ENCODE measurements around the gene C6orf52. TPM values are rescaled to one million over a fixed set of nuclear protein-coding genes. Genes with fewer than 3 reads are reported as not detected.

Gene C6orf52
- not detected in 2 replicates for total RNA-seq

DNA sequence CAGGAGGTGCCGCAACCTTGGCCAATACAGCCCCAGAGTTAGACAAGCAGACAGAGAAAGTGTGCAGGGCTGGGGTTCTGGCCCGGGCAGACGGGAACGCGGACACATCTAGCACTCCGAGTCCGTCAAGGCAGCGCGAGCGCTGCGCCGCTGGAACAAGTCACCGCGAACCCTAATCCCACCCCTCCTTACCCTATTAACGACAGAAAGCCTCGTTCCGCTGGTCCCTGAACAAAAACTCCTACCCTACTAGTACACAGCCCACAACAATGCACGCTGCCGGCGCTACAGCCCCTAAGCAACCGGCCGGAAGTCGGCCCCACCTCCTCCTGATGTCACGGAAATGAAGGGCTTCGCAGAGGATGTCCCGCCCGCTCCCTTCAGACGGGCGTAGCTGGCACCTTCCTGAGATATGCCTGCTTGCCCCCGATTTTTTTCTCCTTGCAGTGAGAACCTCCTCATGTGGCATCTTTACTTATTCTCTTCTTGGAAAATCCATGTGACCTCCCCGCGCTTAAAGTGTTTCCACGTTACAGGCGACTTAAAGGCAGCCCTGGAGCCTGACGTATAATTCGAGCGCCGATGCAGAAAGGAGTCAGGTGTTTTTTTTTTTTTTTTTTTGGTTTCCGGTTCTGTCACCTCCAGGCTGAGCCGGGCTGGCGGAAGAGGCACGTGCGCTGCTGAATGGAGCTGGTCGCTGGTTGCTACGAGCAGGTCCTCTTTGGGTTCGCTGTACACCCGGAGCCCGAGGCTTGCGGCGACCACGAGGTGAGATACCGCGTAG is at the start of gene C6orf52, which contains the start of gene PAK1IP1:
Gene C6orf52 (minus strand): TSS at position 315 of the 784 bp plus-strand sequence. CDS start 7,066 bp downstream, outside the sequence.
Gene PAK1IP1 (plus strand): TSS at position 671 of the 784 bp plus-strand sequence. CDS start 14 bp downstream, at position 685.

DNA sequence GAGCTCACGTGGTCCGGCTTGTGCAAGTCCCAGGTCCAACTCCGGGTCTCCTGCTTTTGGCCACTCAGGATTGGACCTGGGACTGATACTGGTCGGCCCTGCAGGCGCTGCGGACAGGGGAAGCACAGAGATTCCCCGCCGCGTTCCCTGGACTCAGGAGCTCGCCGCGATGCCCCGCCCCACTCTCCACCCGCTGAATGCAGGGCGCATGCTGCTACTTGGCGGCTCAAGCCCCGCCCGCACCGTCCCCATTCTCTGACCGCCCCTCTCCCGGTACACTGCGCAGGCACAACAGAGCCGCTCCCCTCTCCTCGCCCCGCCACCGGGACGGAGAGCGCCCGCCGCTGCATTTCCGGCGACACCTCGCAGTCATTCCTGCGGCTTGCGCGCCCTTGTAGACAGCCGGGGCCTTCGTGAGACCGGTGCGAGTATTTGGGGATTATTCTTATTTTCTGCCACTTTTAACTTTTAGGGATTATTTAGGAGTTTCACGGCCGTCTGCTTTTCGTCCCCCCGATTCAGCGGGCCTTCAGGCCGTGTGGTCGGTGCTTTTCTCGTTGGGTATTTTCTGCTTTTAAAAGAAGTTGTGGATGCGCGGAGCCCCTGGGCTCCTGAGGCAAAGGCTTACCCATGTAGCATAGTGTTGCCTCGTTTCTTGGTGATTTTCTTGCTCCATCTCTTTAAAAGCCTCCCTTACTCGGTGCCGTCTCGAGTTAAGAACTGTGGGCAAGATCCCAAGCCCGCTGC is 28.6 kb upstream of the C6orf52 start, which contains the start of gene TMEM14C:
Gene TMEM14C (plus strand): TSS at position 251 of the 747 bp plus-strand sequence. CDS start 1,544 bp downstream, outside the sequence.

Small RNA genes within 50 kb of the gene (small RNA-seq; reads per million reads assigned to genes)
- not detected for gene RF00019

Other genes with a start within 250 kb of the C6orf52 start
- 14.5 and 19.8 TPM in 2 replicates for gene GCNT2, start 173.3 kb downstream of the C6orf52 start, total RNA-seq
- 33.7 and 35.6 TPM in 2 replicates for gene PAK1IP1, start 356 bp upstream of the C6orf52 start, total RNA-seq
- gene TMEM14C, start 28.5 kb upstream of the C6orf52 start, total RNA-seq, result 78.7 and 107 TPM in 2 replicates
- gene TMEM14B, start 53.2 kb upstream of the C6orf52 start, total RNA-seq, result 64.9 and 71.0 TPM in 2 replicates
- gene MAK, start 143.9 kb upstream of the C6orf52 start, total RNA-seq, result 0.07 TPM in 1 of 2 replicates, not detected in the other
- gene GCM2, start 187.4 kb upstream of the C6orf52 start, total RNA-seq, result not detected in 2 replicates
- not detected in 2 replicates for gene SYCP2L, start 192.4 kb upstream of the C6orf52 start, total RNA-seq

All from thoracic aorta endothelial cell (primary cell).